Heart left ventricle (tissue), 16 donors: ENCODE results near the gene TCFL5. TPM values are rescaled to one million over a fixed set of nuclear protein-coding genes. Genes with fewer than 3 reads are reported as not detected.

ENCODE experiments used
- ATAC-seq, 4 donors: fragments of 200-7000 bp; cut with Tn5 transposase; one replicate each; pipeline ENCODE4 v1.9.1; 2020 to 2022; ENCODE audit warnings: moderate library complexity in 4 of 4, mild to moderate bottlenecking in 3 of 4, moderate number of reproducible peaks in 1 of 4
- DNase-seq, 5 donors: peaks; one replicate each; pipeline ENCODE4 v3.0.0-alpha.2; 2020
- H3K27ac ChIP-seq, 12 donors: fragments of 200-600 bp; sonication (generic) in 4 of 12; one replicate each; pipeline versions ENCODE4 v1.5.0 to v1.8.0; 2016 to 2022; ENCODE audit warnings: mild to moderate bottlenecking in 2 of 12
- H3K27me3 ChIP-seq, 9 donors: fragments of 200-600 bp; sonication (generic) in 2 of 9; one replicate each; pipeline versions ENCODE4 v1.5.1 to v1.8.0; 2016 to 2022; ENCODE audit warnings: mild to moderate bottlenecking in 3 of 9
- H3K36me3 ChIP-seq, 9 donors: fragments of 200-600 bp; sonication (generic) in 2 of 9; one replicate each; pipeline versions ENCODE4 v1.5.0 to v1.8.0; 2018 to 2022; ENCODE audit warnings: mild to moderate bottlenecking in 2 of 9
- H3K4me1 ChIP-seq, 12 donors: fragments of 200-600 bp; sonication (generic) in 4 of 12; one replicate each; pipeline versions ENCODE4 v1.5.0 to v1.8.0; 2016 to 2022; ENCODE audit warnings: mild to moderate bottlenecking in 3 of 12
- H3K4me3 ChIP-seq, 12 donors: fragments of 200-600 bp; sonication (generic) in 4 of 12; one replicate each; pipeline versions ENCODE4 v1.5.0 to v1.8.0; 2017 to 2022; ENCODE audit warnings: mild to moderate bottlenecking in 9 of 12, moderate library complexity in 4 of 12
- H3K9me3 ChIP-seq, 12 donors: fragments of 200-600 bp; sonication (generic) in 4 of 12; one replicate each; pipeline versions ENCODE4 v1.5.0 to v1.8.0; 2016 to 2022; ENCODE audit warnings: mild to moderate bottlenecking in 1 of 12
- CTCF ChIP-seq, 12 donors: fragments of 200-600 bp; sonication (generic) in 4 of 12; IDR thresholded peaks; one replicate each; pipeline versions ENCODE4 v1.5.0 to v1.8.0; 2018 to 2022; ENCODE audit warnings: antibody characterized with exemption in 12 of 12, mild to moderate bottlenecking in 5 of 12
- POLR2A ChIP-seq, 2 donors: fragments of 450-650 bp; IDR thresholded peaks; one replicate each; pipeline ENCODE4 v1.6.1; 2017; ENCODE audit warnings: antibody characterized with exemption in 2 of 2, mild to moderate bottlenecking in 2 of 2, moderate library complexity in 2 of 2
- WGBS, 4 donors: extraction: QIAGEN DNeasy Blood & Tissue Kit in 2 of 4; methylation state at CpG; one replicate each; pipeline versions ENCODE4 v1.1.5 to v1.1.7; 2013 to 2018; 5-methylcytosine and 5-hydroxymethylcytosine counted together
- intact Hi-C, 10 donors: fragments of 100-400 bp; cut with DNase I; formaldehyde crosslinking; loops; one replicate each; pipeline versions ENCODE4 v1.11.1 to v1.14.2; 2022
- polyA plus RNA-seq, 2 donors: library from polyadenylated mRNA; stranded (reverse); fragments of 200-250 nt; gene quantifications; one replicate each; pipeline ENCODE4 v1.2.3, GENCODE V29; 2013
- total RNA-seq, 9 donors: library from RNA; depleted of rRNA in 2 of 9; stranded (reverse); fragments of >200 nt in 2 of 9; fragmentation: NEBNext Ultra II Directional in 3 of 9; extraction: Animal tissue kit (Norgen Biotek cat#: 25700) in 3 of 9; gene quantifications; one replicate each; pipeline versions ENCODE4 v1.1.0 to v1.2.4, GENCODE V29; 2016 to 2023
- donor health status: ischemic (EF 13 %, LVEDD 7.1; RV severe dilation, severe dysfunction).
- donor health status: healthy with polysubstance abuse.
- donor health status: DM: no; HTN: yes; CAD: no.
- donor health status: DM: no; HTN: no; CAD: no.
- donor health status: ischemic (EF 25% LVEDD 6.9; RV normal size, moderate dysfunction).
- donor health status: ischemic (EF 25% LVEDD 5.7; RV mildly dilated, moderate dysfunction).
- donor health status: healthy.
- donor health status: DM: yes; HTN: yes; CAD: no.
- donor health status: ischemic (EF 35%, LVEDD 5.7; RV mildly dilated, moderate dysfunction).
- donor health status: nonischemic (EF 11% LVEDD 7.7; RV severe dilation, severe dysfunction).
- donor health status: DM: yes; HTN: yes; CAD: no.
- donor health status: PGD.
- donor health status: ischemic (EF 29% LVEDD 5.4; RV normal size, mild dysfunction).
- donor health status: nonischemic (EF 23%, LVEDD 6.1; RV moderate dilation, normal function).

Gene TCFL5
- total and polyA plus RNA-seq, 11 donors: 2.5 to 8.2 (median 5.9) TPM

- no peaks in the 10 kb centered on the region for H3K36me3 ChIP-seq
- no peaks in the 10 kb centered on the region for H3K27me3 ChIP-seq
- intact Hi-C loops: no loop called here
- no peak overlapping the region for H3K4me3 ChIP-seq
- TF ChIP-seq POLR2A (IDR thresholded peaks at IDR 0.05) (no peak), CTCF (IDR thresholded peaks at IDR 0.05) (no peak)
- WGBS, 4 donors: 83 to 95% (median 90%) methylated on average over 10 of the region's 10 CpGs
- peak in 2 of 5 donors; percentile 11 to 13 for DNase-seq
- H3K4me1 ChIP-seq: peaks cover 0 to 15% (median 0%) of the 10 kb centered on the region in 12 donors
- H3K9me3 ChIP-seq: no peaks in the 10 kb centered on the region
- H3K27ac ChIP-seq: peak overlapping the region in 1 of 12 donors; percentile 31
- no peak for ATAC-seq
Measured at GRCh38 chr20:62831854-62832211, 29.8 kb downstream of the TCFL5 start.

GRCh38 chr20:62831361-62831788 lies 30.2 kb downstream of the TCFL5 start:
- TF ChIP-seq POLR2A (IDR thresholded peaks at IDR 0.05) (no peak), CTCF (IDR thresholded peaks at IDR 0.05) (no peak)
- intact Hi-C loops: no loop called here
- ATAC-seq (no peak), DNase-seq (peak in 3 of 5 donors; percentile 17 to 36 (median 22))
- WGBS, 4 donors: 86 to 98% (median 90%) methylated on average over 4 to 10 of the region's 10 CpGs
- H3K27me3 ChIP-seq: no peaks in the 10 kb centered on the region
- H3K36me3 ChIP-seq: no peaks in the 10 kb centered on the region
- H3K4me3 ChIP-seq: no peak overlapping the region
- H3K27ac ChIP-seq: no peak overlapping the region
- H3K4me1 ChIP-seq: peaks cover 0 to 15% (median 0%) of the 10 kb centered on the region in 12 donors
- no peaks in the 10 kb centered on the region for H3K9me3 ChIP-seq

GRCh38 chr20:62830821-62831220 lies 30.8 kb downstream of the TCFL5 start:
- no peaks in the 10 kb centered on the region for H3K9me3 ChIP-seq
- ATAC-seq (no peak), DNase-seq (peak in 2 of 5 donors; percentile 4 to 17)
- intact Hi-C loops: no loop called here
- H3K36me3 ChIP-seq: no peaks in the 10 kb centered on the region
- no peaks in the 10 kb centered on the region for H3K27me3 ChIP-seq
- TF ChIP-seq CTCF (IDR thresholded peaks at IDR 0.05) (no peak), POLR2A (IDR thresholded peaks at IDR 0.05) (no peak)
- H3K4me3 ChIP-seq: no peak overlapping the region
- H3K4me1 ChIP-seq: peaks cover 0 to 15% (median 0%) of the 10 kb centered on the region in 12 donors
- 89 to 94% (median 92%) methylated on average over 20 to 22 of the region's 22 CpGs for WGBS, 4 donors
- H3K27ac ChIP-seq: no peak overlapping the region

GRCh38 chr20:62830251-62830650 lies 31.4 kb downstream of the TCFL5 start:
- intact Hi-C loops: no loop called here
- no peaks in the 10 kb centered on the region for H3K36me3 ChIP-seq
- H3K4me3 ChIP-seq: no peak overlapping the region
- ATAC-seq: no peak
- no peaks in the 10 kb centered on the region for H3K9me3 ChIP-seq
- TF ChIP-seq POLR2A (IDR thresholded peaks at IDR 0.05): no peak
- no peak for TF ChIP-seq CTCF (IDR thresholded peaks at IDR 0.05)
- H3K27ac ChIP-seq: no peak overlapping the region
- H3K27me3 ChIP-seq: no peaks in the 10 kb centered on the region
- peaks cover 0 to 15% (median 0%) of the 10 kb centered on the region in 12 donors for H3K4me1 ChIP-seq
- DNase-seq: peak in 2 of 5 donors; percentile 7 to 21
- WGBS, 4 donors: 95 to 96% (median 96%) methylated on average over 10 to 14 of the region's 14 CpGs
